ENCODE results near the gene ADRM1. TPM values are rescaled to one million over a fixed set of nuclear protein-coding genes. Genes with fewer than 3 reads are reported as not detected.
A peak's percentile ranks its signal among the peaks of the same experiment; 100 is the strongest.

Gene ADRM1
- total RNA-seq, 4 donors from 2014 or later, result 127 to 184 (median 173) TPM

DNA sequence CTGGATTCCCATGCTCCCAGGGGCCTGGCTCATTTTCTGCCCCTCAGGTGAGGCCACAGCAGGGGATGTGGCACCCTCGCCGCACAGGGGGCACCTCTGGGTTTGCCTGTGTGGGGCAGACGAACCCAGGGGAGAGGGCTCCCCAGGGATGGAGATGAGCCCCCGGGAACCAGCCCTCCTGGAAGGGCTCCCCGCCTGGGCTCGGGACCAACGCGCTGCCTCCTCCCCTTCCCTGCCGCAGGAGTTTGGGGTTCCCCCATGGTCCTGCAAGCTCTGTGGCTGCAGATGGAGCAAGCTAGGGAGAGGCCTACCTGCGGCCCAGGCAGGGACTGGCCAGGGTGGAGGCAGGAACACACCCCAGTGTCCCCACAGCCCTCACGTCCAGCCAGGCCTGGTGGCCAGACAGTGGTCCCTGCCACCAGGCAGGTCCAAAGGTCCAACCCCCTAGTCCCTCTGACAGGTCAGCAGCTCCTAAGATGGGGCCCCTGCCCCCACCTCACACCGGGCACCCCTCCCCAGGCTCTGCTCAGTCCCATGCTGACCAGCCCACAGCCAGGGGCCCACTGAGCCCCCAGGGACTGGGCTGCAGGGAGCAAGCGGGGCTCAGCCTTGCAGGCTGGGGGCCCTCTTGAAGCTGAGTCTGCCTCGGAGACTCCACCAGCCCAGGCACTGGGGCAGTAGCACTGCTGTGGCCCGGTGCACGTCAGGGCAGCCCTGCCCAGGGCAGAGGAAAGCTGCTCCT lies 50.7 kb downstream of the ADRM1 start:
- WGBS, result 84% methylated on average over 12 of the region's 16 CpGs

DNA sequence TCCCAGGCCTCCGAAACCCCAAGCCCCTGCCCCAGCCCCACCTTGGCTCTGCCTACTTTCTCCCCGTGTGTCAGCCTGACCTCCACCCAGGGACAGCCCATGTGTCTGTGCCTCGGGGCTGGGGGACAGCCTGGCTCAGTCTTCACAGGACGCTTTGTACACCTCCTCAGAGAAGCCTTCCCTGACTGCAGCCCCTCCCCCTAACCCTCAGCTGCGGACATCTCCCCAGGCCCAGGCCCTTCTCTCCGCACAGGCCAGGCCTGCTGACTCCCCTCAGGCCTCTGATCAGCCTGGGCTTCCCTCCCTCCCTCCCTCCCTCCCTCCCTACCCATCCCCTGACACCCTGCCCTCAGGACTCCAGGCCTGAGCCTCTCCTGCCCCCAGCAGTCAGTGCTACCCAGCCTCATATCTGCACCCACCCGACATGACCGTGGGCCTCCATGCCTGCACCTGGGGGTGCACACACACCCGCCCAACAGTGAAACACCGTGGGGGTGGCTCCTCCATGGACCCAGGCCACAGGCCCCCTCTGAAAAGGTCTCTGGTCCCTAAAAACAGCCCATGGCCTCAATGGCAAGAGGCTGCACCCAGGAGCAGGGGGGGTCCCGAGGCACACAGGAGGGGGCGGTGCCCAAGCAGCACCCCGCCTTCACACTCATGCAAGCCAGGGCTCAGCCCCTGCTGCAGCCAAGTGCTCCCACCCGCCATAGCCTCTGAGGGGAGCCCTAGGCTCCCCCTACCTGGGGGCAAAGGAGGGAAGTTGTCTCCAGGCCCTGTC lies 51.4 kb downstream of the ADRM1 start:
- Histone ChIP-seq H3K9me3 (no peaks in the 10 kb centered on the region), H3K27ac (replicated peaks in 1 of 4) (peak overlapping the region; percentile 93 to 97 (median 93)), H3K27me3 (no peaks in the 10 kb centered on the region), H3K4me1 (peaks cover 70 to 80% (median 73%) of the 10 kb centered on the region in 4 donors), H3K4me3 (no peak overlapping the region), H3K36me3 (peaks cover 14 to 41% (median 34%) of the 10 kb centered on the region in 4 donors)
- intact Hi-C loops (cut with DNase I), result no loop called here
- WGBS, result 70% methylated on average over 6 of the region's 14 CpGs
- TF ChIP-seq, protein P1, sequence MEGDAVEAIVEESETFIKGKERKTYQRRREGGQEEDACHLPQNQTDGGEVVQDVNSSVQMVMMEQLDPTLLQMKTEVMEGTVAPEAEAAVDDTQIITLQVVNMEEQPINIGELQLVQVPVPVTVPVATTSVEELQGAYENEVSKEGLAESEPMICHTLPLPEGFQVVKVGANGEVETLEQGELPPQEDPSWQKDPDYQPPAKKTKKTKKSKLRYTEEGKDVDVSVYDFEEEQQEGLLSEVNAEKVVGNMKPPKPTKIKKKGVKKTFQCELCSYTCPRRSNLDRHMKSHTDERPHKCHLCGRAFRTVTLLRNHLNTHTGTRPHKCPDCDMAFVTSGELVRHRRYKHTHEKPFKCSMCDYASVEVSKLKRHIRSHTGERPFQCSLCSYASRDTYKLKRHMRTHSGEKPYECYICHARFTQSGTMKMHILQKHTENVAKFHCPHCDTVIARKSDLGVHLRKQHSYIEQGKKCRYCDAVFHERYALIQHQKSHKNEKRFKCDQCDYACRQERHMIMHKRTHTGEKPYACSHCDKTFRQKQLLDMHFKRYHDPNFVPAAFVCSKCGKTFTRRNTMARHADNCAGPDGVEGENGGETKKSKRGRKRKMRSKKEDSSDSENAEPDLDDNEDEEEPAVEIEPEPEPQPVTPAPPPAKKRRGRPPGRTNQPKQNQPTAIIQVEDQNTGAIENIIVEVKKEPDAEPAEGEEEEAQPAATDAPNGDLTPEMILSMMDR (IDR thresholded peaks at IDR 0.05), result no peak
- TF ChIP-seq POLR2A (IDR thresholded peaks at IDR 0.05; ENCODE audit: low read depth) (no peak), POLR2AphosphoS5 (IDR thresholded peaks at IDR 0.05) (no peak), EP300 (IDR thresholded peaks at IDR 0.05) (no peak)
- DNase-seq (ENCODE audit: extremely low spot score), result no peak

More for the DNA sequence above, 50.7 kb downstream of the ADRM1 start:
- no peak for TF ChIP-seq POLR2AphosphoS5 (IDR thresholded peaks at IDR 0.05)
- TF ChIP-seq, protein P1 (IDR thresholded peaks at IDR 0.05), result no peak
- TF ChIP-seq EP300 (IDR thresholded peaks at IDR 0.05), result no peak
- TF ChIP-seq POLR2A (IDR thresholded peaks at IDR 0.05; ENCODE audit: low read depth), result no peak
- no peak overlapping the region for H3K4me3 ChIP-seq
- peak overlapping the region; percentile 93 to 97 (median 93) for H3K27ac ChIP-seq (replicated peaks in 1 of 4)
- H3K9me3 ChIP-seq, result no peaks in the 10 kb centered on the region
- peaks cover 14 to 47% (median 39%) of the 10 kb centered on the region in 4 donors for H3K36me3 ChIP-seq
- H3K27me3 ChIP-seq, result no peaks in the 10 kb centered on the region
- intact Hi-C loops (cut with DNase I), result loop anchor here (2.0 kb wide), 1 partner anchor 51 kb away; the partner anchor contains the start of gene ADRM1
- peaks cover 62 to 73% (median 65%) of the 10 kb centered on the region in 4 donors for H3K4me1 ChIP-seq
- DNase-seq (ENCODE audit: extremely low spot score), result no peak

DNA sequence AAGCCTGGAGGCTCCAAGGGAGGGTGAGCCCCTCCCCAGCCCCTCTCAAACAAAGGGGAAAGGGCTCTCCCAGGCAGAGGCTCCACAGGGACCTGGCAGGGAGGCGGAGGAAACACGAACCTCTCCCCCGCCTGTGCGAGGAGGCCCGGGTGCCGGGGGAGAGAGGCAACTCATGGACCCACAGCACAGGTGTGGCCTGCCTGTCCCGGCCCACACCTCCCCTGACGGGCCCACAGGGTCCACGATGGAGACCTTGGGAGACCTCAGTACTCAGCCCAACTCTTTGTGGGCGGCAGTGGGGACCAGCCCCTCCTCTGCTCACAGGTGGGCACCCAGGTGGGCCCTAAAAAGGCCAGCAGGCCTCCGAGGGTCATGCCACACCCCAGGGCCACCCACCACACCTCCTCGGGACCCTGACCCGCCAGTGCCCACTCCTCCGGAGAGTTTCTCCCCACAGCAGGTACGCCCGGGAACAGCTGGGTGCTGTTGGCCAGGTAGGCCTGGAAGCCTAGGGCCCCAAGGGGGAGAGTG lies 52.1 kb downstream of the ADRM1 start:
- DNase-seq (ENCODE audit: extremely low spot score), result no peak
- no peak for TF ChIP-seq EP300 (IDR thresholded peaks at IDR 0.05)
- no peak for TF ChIP-seq POLR2AphosphoS5 (IDR thresholded peaks at IDR 0.05)
- no peak for TF ChIP-seq POLR2A (IDR thresholded peaks at IDR 0.05; ENCODE audit: low read depth)
- TF ChIP-seq, protein P1 (IDR thresholded peaks at IDR 0.05), result no peak
- Histone ChIP-seq H3K27ac (replicated peaks in 1 of 4) (peak overlapping the region; percentile 93 to 97 (median 93)), H3K9me3 (no peaks in the 10 kb centered on the region), H3K4me1 (peaks cover 76 to 86% (median 79%) of the 10 kb centered on the region in 4 donors), H3K27me3 (no peaks in the 10 kb centered on the region), H3K36me3 (peaks cover 14 to 39% (median 31%) of the 10 kb centered on the region in 4 donors), H3K4me3 (peak overlapping the region in 3 of 4 donors; percentile 30 to 41 (median 40))
- WGBS, result 80% methylated on average over 1 of the region's 16 CpGs
- intact Hi-C loops (cut with DNase I), result no loop called here

DNA sequence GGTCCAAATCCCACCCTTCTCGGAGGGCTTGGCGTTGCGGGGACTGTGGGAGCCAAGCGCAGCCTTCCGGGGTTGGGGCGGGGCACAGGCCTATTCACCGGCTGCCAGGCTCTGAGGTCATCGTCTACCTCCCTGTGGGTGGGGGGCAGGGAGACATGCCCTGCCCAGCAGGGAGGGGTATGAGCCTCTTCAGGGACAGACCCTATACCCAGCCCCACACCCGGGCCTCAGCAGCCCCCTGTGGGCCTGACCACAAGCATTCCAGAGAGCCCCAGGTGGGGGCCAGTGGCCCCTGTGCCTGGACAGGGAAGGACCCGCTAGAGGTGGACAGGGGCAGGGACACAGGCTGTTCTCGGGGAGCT lies 52.7 kb downstream of the ADRM1 start:
- H3K9me3 ChIP-seq, result no peaks in the 10 kb centered on the region
- H3K27me3 ChIP-seq, result no peaks in the 10 kb centered on the region
- H3K36me3 ChIP-seq, result peaks cover 14 to 33% (median 25%) of the 10 kb centered on the region in 4 donors
- H3K4me3 ChIP-seq, result peak overlapping the region; percentile 29 to 41 (median 35)
- H3K27ac ChIP-seq (replicated peaks in 1 of 4), result peak overlapping the region; percentile 93 to 97 (median 93)
- TF ChIP-seq POLR2AphosphoS5 (IDR thresholded peaks at IDR 0.05) (no peak), EP300 (IDR thresholded peaks at IDR 0.05) (no peak), POLR2A (IDR thresholded peaks at IDR 0.05; ENCODE audit: low read depth) (no peak)
- TF ChIP-seq, protein P1 (IDR thresholded peaks at IDR 0.05), result no peak
- H3K4me1 ChIP-seq, result peaks cover 75 to 84% (median 82%) of the 10 kb centered on the region in 4 donors
- WGBS, result 10% methylated on average over 2 of the region's 11 CpGs
- no peak for DNase-seq (ENCODE audit: extremely low spot score)
- intact Hi-C loops (cut with DNase I), result no loop called here

Data from esophagus muscularis mucosa (tissue), 4 donors.